GM12865 (cell line): ENCODE data around the gene ADAT2.

ENCODE experiments used
- DNase-seq: peaks from one replicate; pipeline ENCODE4 v3.0.0; 2010; ENCODE audit warnings: low read depth
- H3K4me3 ChIP-seq: 2 replicates; pipeline ENCODE4 v1.5.1; 2011; ENCODE audit warnings: mild to moderate bottlenecking, low read depth, low read length, control low read depth
- TF ChIP-seq, protein P1 (sequence below): IDR thresholded peaks from 2 replicates; pipeline ENCODE4 v1.5.1; 2011; ENCODE audit warnings: low read length, control low read depth, low read depth, inconsistent platforms; ENCODE audit not compliant: insufficient read depth; ENCODE audit errors: missing control alignments

The ADAT2 gene

DNA sequence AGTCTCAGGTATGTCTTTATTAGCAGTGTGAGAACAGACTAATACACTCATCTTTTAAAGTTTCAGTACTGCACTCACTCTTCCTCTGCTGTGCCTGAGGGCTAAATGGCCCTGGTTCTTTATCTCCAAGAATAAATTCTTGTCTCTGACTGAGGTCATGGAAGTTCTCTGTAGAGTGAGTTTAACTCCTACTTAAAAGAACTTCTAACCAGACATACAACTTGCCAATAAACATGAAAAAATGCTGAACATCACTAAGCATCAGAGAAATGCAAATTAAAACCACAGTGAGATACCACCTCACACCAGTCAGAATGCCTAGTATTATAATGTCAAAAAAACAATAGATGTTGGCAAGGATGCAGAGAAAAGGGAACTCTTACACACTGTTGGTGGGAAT is 73.6 kb downstream of the ADAT2 start:
- H3K4me3 ChIP-seq: no peak overlapping the region
- TF ChIP-seq, protein P1, sequence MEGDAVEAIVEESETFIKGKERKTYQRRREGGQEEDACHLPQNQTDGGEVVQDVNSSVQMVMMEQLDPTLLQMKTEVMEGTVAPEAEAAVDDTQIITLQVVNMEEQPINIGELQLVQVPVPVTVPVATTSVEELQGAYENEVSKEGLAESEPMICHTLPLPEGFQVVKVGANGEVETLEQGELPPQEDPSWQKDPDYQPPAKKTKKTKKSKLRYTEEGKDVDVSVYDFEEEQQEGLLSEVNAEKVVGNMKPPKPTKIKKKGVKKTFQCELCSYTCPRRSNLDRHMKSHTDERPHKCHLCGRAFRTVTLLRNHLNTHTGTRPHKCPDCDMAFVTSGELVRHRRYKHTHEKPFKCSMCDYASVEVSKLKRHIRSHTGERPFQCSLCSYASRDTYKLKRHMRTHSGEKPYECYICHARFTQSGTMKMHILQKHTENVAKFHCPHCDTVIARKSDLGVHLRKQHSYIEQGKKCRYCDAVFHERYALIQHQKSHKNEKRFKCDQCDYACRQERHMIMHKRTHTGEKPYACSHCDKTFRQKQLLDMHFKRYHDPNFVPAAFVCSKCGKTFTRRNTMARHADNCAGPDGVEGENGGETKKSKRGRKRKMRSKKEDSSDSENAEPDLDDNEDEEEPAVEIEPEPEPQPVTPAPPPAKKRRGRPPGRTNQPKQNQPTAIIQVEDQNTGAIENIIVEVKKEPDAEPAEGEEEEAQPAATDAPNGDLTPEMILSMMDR: no peak
- no peak for DNase-seq

DNA sequence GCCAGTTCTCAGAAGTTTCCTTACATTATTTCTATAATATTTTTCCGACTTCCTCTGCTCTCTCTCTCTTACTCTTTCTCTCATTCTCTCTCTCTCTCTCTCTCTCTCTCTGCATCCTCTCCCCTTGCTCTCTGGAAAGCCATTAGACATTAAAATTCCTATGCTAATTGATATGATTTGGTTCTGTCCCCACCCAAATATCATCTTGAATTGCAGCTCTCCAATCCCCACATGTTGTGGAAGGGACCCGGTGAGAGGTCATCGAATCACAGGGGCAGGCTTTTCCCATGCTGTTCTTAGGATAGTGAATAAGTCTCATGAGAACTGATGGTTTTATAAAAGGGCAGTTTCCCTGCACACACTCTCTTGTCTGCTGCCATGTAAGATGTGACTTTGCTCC is 74.1 kb downstream of the ADAT2 start:
- DNase-seq: no peak
- TF ChIP-seq, protein P1: no peak
- no peak overlapping the region for H3K4me3 ChIP-seq

DNA sequence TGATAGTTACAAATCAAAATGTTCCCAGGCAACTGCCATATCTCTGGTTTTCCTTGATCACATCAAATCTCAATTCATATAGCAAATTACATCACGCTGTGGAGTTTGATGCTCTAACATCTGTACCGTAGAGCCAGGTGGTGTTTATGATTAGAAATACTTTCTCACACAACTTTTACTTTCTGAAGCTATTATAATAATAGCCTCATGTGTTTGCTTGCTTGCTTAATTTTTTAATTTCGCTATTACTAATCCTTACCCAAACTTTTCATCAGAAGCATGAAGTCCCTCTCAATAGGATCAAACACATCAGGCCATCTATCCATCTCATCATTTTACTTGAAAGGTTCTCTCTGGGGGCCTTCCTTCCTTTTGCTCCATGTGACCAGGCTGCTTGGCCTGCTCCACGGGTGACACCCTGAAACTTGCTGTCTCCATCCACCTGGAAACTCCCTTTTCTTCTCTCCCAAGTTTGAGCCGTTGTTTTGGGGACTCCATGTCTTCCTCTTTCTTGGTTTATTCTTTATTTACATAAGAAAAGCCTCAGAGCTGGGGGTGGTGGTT is 75.4 kb downstream of the ADAT2 start:
- H3K4me3 ChIP-seq: no peak overlapping the region
- peak; percentile 40 for DNase-seq
- TF ChIP-seq, protein P1: no peak

DNA sequence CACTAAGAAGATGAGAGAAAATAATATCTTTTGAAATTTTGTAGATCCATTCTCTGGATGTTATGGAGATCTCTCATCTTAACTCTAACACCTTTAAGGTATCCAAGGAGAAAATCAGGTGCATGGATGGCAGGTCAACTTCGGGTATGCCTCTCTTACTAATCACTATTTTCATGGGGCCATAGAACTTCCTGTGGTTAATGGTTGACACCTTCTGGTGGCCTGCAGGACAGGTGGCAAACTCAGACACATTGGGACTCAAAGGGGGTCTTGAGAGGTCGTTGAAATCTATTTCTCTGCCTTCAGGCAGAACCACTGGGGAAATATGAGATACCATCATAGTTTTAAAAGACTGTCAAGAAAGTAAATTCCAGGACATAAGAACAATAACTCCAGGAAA is 76.5 kb downstream of the ADAT2 start:
- DNase-seq: peak; percentile 32
- no peak overlapping the region for H3K4me3 ChIP-seq
- TF ChIP-seq, protein P1: no peak
